ENCODE results near the gene DUSP5.

- TF ChIP-seq CTCF (IDR thresholded peaks at IDR 0.05 in 4 of 5, conservative IDR thresholded peaks at IDR 0.05 in 1 of 5), result no peak
- no peak for TF ChIP-seq POLR2A (IDR thresholded peaks at IDR 0.05)
Measured at GRCh38 chr10:110556296-110556695, 58.6 kb downstream of the DUSP5 start.
